Small intestine (tissue), 7 donors: ENCODE measurements around the gene PCSK6. TPM values are rescaled to one million over a fixed set of nuclear protein-coding genes. Genes with fewer than 3 reads are reported as not detected.

Experiments
- DNase-seq, 2 donors: peaks; one replicate each; pipeline versions ENCODE4 v3.0.0 to v3.0.0-alpha.2; 2013
- FAIRE-seq: peaks from 2 replicates; lab custom pipeline; 2012; peaks lifted over from hg19 to GRCh38; lab: Jason Lieb, UNC
- H3K27ac ChIP-seq, 3 donors: one replicate each; pipeline ENCODE4 v1.5.1; 2013; ENCODE audit warnings: low read length in 2 of 3, mild to moderate bottlenecking in 2 of 3, control low read depth in 1 of 3, inconsistent platforms in 1 of 3, low read depth in 1 of 3, moderate library complexity in 1 of 3
- H3K27me3 ChIP-seq, 3 donors: one replicate each; pipeline ENCODE4 v1.6.1; 2013; ENCODE audit warnings: low read length in 3 of 3, inconsistent platforms in 1 of 3; ENCODE audit not compliant: control insufficient read depth in 3 of 3, insufficient read depth in 3 of 3
- H3K36me3 ChIP-seq, 3 donors: one replicate each; pipeline ENCODE4 v1.6.1; 2013; ENCODE audit warnings: low read length in 3 of 3, inconsistent platforms in 1 of 3, low read depth in 1 of 3, mild to moderate bottlenecking in 1 of 3, moderate library complexity in 1 of 3; ENCODE audit not compliant: control insufficient read depth in 3 of 3, insufficient read depth in 2 of 3
- H3K4me1 ChIP-seq, 3 donors: one replicate each; pipeline ENCODE4 v1.6.1; 2013; ENCODE audit warnings: low read length in 2 of 3, inconsistent platforms in 1 of 3, low read depth in 1 of 3, mild to moderate bottlenecking in 1 of 3, moderate library complexity in 1 of 3; ENCODE audit not compliant: control insufficient read depth in 3 of 3, insufficient read depth in 2 of 3
- H3K4me3 ChIP-seq, 3 donors: one replicate each; pipeline ENCODE4 v1.5.1; 2013; ENCODE audit warnings: low read length in 3 of 3, control low read depth in 1 of 3, inconsistent platforms in 1 of 3, low read depth in 1 of 3, mild to moderate bottlenecking in 1 of 3, moderate library complexity in 1 of 3
- H3K9me3 ChIP-seq, 2 donors: one replicate each; pipeline ENCODE4 v1.6.1; 2013; ENCODE audit warnings: low read depth in 1 of 2, low read length in 1 of 2; ENCODE audit not compliant: control insufficient read depth in 2 of 2, insufficient read depth in 1 of 2
- WGBS, 3 donors: extraction: QIAGEN DNeasy Blood & Tissue Kit; methylation state at CpG; one replicate each; pipeline ENCODE4 v1.1.7; 2013; 5-methylcytosine and 5-hydroxymethylcytosine counted together
- polyA plus RNA-seq, 4 donors: library from polyadenylated mRNA; stranded (reverse) in 3 of 4; unstranded in 1 of 4; fragments of 200-250 nt in 3 of 4; fragments of 120-200 nt in 1 of 4; gene quantifications; one replicate each; pipeline versions ENCODE4 v1.2.1 to v1.2.3, GENCODE V29; 2013
- donor health status: healthy with polysubstance abuse.
- donor health status: control.
- donor health status: control.
- donor health status: Bipolar disorder and iron deficiency.
- donor health status: healthy.

The PCSK6 gene
- polyA plus RNA-seq, 4 donors: 0.67 to 26.2 (median 6.5) TPM

DNA sequence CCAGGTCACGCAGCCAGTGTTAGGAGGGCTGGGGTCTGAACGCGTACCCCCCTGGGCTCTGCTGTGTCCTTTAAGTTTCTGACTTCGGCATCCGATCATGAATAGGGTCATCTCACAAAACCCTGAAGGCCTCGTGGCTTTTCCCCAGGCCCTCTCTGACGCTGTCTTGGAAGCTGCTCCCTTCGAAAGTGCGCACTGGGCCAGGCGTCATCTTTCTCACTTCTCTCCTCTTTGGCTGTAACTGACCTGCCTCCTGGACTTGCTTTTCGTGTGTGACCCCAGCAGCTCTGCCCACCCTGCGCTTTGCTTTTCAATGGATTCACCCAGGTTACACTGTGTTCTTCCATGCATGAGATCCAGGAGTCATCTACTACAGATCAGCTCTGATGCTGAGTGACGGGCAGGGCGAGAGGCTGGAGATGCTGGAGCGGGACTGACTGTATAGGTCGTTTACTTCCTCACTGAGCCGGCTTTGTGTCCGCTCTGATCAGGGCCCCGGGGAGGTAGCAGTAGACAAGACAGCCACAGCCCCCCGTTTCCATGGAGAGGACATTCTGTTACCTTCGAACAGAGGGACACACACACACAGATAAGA is 45.0 kb upstream of the PCSK6 start:
- no peaks in the 10 kb centered on the region for H3K27me3 ChIP-seq
- no peak for FAIRE-seq
- WGBS, 3 donors: 83 to 86% (median 84%) methylated on average over 21 of the region's 21 CpGs

GRCh38 chr15:101533371-101534140 is 44.0 kb upstream of the PCSK6 start:
- FAIRE-seq (no peak), DNase-seq (no peak)
- no peaks in the 10 kb centered on the region for H3K27me3 ChIP-seq
- no peaks in the 10 kb centered on the region for H3K9me3 ChIP-seq
- H3K27ac ChIP-seq: no peak overlapping the region
- peaks cover 0 to 13% (median 0%) of the 10 kb centered on the region in 3 donors for H3K4me1 ChIP-seq
- 79 to 86% (median 82%) methylated on average over 13 of the region's 13 CpGs for WGBS, 3 donors
- H3K36me3 ChIP-seq: no peaks in the 10 kb centered on the region
- no peak overlapping the region for H3K4me3 ChIP-seq

More for the DNA sequence above, 45.0 kb upstream of the PCSK6 start:
- H3K4me3 ChIP-seq: no peak overlapping the region
- H3K4me1 ChIP-seq: peaks cover 0 to 6% (median 0%) of the 10 kb centered on the region in 3 donors
- no peak overlapping the region for H3K27ac ChIP-seq
- no peaks in the 10 kb centered on the region for H3K9me3 ChIP-seq
- DNase-seq: no peak
- no peaks in the 10 kb centered on the region for H3K36me3 ChIP-seq

DNA sequence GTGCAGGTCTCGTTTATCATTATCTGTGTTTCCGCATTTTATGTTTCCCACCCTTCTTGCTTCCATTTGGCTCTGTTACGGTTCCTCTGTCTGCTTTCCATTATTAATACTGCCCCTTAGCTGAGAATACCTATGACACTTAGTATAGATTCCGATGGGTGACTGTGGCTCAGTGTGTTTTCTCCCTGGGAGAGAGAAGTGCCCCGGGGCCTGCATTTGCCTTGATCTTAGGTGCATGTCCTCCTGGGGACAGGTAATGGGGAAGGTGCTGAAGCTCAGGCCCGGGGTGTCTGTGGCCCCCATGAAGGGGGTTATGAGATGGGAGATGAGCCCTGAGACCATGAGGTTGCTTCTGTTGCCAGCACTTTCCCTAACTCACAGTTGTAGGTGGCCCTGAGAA is 43.4 kb upstream of the PCSK6 start:
- H3K27ac ChIP-seq: no peak overlapping the region
- no peak overlapping the region for H3K4me3 ChIP-seq

GRCh38 chr15:101531170-101531569 is 41.7 kb upstream of the PCSK6 start:
- no peaks in the 10 kb centered on the region for H3K36me3 ChIP-seq
- DNase-seq (no peak), FAIRE-seq (no peak)
- H3K27ac ChIP-seq: no peak overlapping the region
- no peaks in the 10 kb centered on the region for H3K27me3 ChIP-seq
- 71 to 78% (median 77%) methylated on average over 12 to 13 of the region's 13 CpGs for WGBS, 3 donors
- peaks cover 0 to 18% (median 0%) of the 10 kb centered on the region in 3 donors for H3K4me1 ChIP-seq
- no peak overlapping the region for H3K4me3 ChIP-seq
- no peaks in the 10 kb centered on the region for H3K9me3 ChIP-seq

More for the DNA sequence above, 43.4 kb upstream of the PCSK6 start:
- DNase-seq (no peak), FAIRE-seq (no peak)
- 89 to 91% (median 91%) methylated on average over 6 of the region's 6 CpGs for WGBS, 3 donors
- Histone ChIP-seq H3K27me3 (no peaks in the 10 kb centered on the region), H3K9me3 (no peaks in the 10 kb centered on the region), H3K4me1 (peaks cover 0 to 20% (median 0%) of the 10 kb centered on the region in 3 donors), H3K36me3 (no peaks in the 10 kb centered on the region)

DNA sequence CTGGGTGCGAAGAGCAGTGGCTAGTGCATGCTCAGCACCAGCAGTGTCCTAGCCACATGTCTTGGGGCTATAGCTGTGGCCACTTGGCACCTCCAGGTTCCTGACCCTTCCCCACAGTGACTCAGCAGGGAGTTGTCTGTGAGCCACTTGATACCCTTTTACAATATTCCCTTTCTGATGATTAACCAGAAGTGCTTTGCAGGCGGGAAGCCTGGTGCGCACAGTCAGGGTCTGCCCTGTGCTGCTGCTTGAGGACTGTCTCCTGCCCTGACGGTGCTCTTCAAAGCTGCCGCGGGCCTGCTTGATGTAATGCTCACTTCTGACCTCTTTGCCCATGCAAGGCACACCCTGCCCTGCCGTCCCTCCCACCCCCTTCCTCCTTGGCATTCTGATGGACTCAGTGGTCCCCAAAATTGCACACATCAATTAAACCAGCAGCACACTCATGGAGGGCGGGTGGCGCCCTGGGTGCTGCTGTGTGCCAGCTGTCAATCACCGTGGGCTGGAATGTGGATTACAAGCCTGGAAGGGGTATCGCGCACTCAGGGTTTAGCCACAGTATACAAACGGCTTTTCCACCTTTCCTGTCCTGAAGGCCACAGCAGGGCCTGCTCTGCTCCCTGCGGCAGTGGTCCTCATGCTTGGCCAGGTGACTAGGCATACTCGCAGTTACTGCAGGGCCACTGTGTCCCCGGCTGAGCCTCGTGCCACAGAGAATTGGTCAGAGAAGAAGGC is 40.9 kb upstream of the PCSK6 start:
- FAIRE-seq (no peak), DNase-seq (no peak)
- Histone ChIP-seq H3K27ac (no peak overlapping the region), H3K27me3 (no peaks in the 10 kb centered on the region), H3K4me1 (peaks cover 0 to 18% (median 0%) of the 10 kb centered on the region in 3 donors), H3K4me3 (no peak overlapping the region), H3K9me3 (no peaks in the 10 kb centered on the region), H3K36me3 (no peaks in the 10 kb centered on the region)
- 88 to 93% (median 90%) methylated on average over 17 of the region's 17 CpGs for WGBS, 3 donors

DNA sequence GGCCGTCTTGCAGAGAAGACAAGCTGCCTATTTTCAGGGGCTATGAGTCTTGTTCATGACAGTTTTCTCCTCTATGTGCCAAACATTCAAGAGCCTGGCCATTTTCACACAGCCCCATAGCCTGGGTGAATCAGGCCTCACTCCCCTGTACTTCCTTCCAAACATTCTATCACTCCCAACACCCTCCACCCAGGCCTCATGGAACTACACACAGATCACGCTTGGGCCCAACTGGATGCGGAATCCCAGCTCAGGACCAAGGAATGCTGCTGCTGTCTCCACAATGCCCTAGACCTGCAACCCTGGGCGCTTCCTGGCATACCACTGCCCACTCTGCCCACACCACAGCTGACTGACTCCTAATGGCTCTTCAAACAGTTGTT is 39.4 kb upstream of the PCSK6 start:
- no peak for DNase-seq
- H3K27ac ChIP-seq: no peak overlapping the region
- WGBS, 3 donors: 55 to 85% (median 61%) methylated on average over 4 of the region's 4 CpGs

DNA sequence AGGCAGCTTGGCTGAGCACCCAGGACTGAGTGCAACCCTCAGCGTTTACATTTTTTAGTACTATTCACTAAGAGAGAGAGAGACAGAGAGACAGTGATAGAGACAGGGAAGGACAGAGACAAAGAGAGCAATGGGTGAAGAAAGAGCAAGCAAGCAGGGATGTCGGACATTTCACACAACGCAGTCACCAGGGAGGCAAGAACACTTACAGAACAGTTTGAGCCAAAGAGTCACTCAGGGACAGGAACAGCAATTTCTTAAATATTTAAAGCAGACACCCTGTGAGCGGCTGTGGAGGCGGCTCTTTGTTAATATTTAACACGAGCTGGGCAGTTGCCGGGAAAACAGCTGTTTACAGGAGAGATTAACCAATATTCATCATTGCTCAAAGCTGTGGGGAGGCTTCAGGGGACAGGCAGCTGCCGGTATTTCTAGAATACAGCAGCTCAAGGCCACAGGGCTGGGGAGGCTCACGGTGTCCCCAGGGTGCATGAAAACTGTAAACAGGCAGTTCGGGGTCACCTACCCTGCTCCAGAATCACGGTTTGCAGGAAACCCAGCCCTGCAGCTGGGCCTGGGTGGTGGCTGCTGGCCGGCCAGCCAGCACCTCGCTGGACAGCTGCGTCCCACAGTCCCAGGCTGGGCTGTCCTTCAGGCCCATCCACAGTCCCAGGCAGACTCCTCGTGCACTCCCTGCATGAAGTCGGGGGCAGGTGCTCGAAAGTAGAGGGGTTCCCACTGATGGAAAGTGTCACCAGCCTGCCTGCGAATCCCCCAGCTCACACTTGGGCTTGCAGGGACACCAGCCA is 38.8 kb upstream of the PCSK6 start:
- H3K27ac ChIP-seq: peak overlapping the region in 2 of 3 donors; percentile 15 to 65
- 17 to 34% (median 29%) methylated on average over 18 of the region's 18 CpGs for WGBS, 3 donors
- FAIRE-seq: no peak
- no peaks in the 10 kb centered on the region for H3K36me3 ChIP-seq
- no peaks in the 10 kb centered on the region for H3K9me3 ChIP-seq
- peak; percentile 46 to 71 for DNase-seq
- H3K27me3 ChIP-seq: no peaks in the 10 kb centered on the region
- H3K4me3 ChIP-seq: no peak overlapping the region
- H3K4me1 ChIP-seq: peaks cover 0 to 18% (median 0%) of the 10 kb centered on the region in 3 donors

More for the DNA sequence above, 39.4 kb upstream of the PCSK6 start:
- no peak for FAIRE-seq
- H3K36me3 ChIP-seq: no peaks in the 10 kb centered on the region
- no peaks in the 10 kb centered on the region for H3K9me3 ChIP-seq
- H3K4me1 ChIP-seq: peaks cover 0 to 18% (median 0%) of the 10 kb centered on the region in 3 donors
- no peaks in the 10 kb centered on the region for H3K27me3 ChIP-seq
- H3K4me3 ChIP-seq: no peak overlapping the region

GRCh38 chr15:101526890-101527289 is 37.4 kb upstream of the PCSK6 start:
- Histone ChIP-seq H3K4me3 (no peak overlapping the region), H3K36me3 (no peaks in the 10 kb centered on the region), H3K27ac (no peak overlapping the region), H3K27me3 (no peaks in the 10 kb centered on the region), H3K9me3 (no peaks in the 10 kb centered on the region), H3K4me1 (peaks cover 0 to 18% (median 0%) of the 10 kb centered on the region in 3 donors)
- DNase-seq (no peak), FAIRE-seq (no peak)
- WGBS, 3 donors: 78 to 87% (median 84%) methylated on average over 7 of the region's 7 CpGs
